ENCODE data around the gene FAM241A.

FAM241A gene

GRCh38 chr4:112213856-112214255, 68.6 kb downstream of the FAM241A start:
- no peak for DNase-seq (ENCODE audit: low read depth)

- no peak for DNase-seq (ENCODE audit: low read depth)
Measured at GRCh38 chr4:112214390-112215264, 69.4 kb downstream of the FAM241A start.

GRCh38 chr4:112219826-112220366, 74.6 kb downstream of the FAM241A start:
- no peak for DNase-seq (ENCODE audit: low read depth)

GRCh38 chr4:112222219-112222955, 77.1 kb downstream of the FAM241A start:
- DNase-seq (ENCODE audit: low read depth), result no peak

- DNase-seq (ENCODE audit: low read depth), result no peak
Measured at GRCh38 chr4:112225157-112225556, 79.9 kb downstream of the FAM241A start.

- peak; percentile 100 for DNase-seq (ENCODE audit: low read depth)
Measured at GRCh38 chr4:112230879-112231778, 85.9 kb downstream of the FAM241A start.

GRCh38 chr4:112231779-112232713, 86.8 kb downstream of the FAM241A start, which contains the start of gene AP1AR:
Gene AP1AR (plus strand): TSS chr4:112231787. CDS start chr4:112232092, 305 bp downstream.
- peak; percentile 54 for DNase-seq (ENCODE audit: low read depth)

- DNase-seq (ENCODE audit: low read depth), result peak; percentile 68
Measured at GRCh38 chr4:112234952-112235609, 89.8 kb downstream of the FAM241A start.

- no peak for DNase-seq (ENCODE audit: low read depth)
Measured at GRCh38 chr4:112236040-112236439, 90.8 kb downstream of the FAM241A start.

- no peak for DNase-seq (ENCODE audit: low read depth)
Measured at GRCh38 chr4:112238833-112239232, 93.6 kb downstream of the FAM241A start.

Data from HS-27A (cell line).